GM18498 (cell line): Measurements from ENCODE around the gene CD22.

Experiments used
- ATAC-seq: cut with Tn5 transposase; IDR thresholded peaks from one replicate; pipeline ENCODE4 v1.9.1; 2021; ENCODE audit warnings: mild to moderate bottlenecking, moderate library complexity; ENCODE audit not compliant: unreplicated experiment

The CD22 gene

DNA sequence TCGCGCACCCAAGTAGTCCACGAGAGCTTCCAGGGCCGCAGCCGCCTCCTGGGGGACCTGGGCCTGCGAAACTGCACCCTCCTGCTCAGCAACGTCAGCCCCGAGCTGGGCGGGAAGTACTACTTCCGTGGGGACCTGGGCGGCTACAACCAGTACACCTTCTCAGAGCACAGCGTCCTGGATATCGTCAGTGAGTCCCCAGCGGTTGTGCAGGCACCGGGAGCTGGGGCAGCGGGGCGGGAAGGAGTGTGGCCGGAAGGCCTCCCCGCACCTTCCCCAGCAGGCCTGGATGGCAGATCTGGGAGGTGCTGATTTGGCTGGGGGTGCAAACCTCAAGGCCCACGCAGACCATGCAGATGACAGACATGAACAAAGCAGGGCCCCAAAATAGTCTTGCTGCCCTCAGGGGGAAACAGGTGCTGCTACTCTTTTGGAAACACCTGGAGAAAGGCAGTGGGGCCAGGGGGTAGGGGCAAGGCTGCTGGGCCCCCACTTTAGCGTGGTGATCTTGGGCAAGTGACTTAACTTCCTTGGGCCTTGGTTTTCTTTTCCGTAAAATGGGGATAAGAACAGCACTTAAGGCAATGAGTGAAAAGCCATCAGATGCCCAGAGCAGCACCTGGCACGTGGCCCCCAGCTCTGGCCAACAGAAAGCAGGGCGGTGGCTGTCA, 33.1 kb upstream of the CD22 start:
- ATAC-seq, result no peak

GRCh38 chr19:35296644-35297514, 32.1 kb upstream of the CD22 start:
- no peak for ATAC-seq

DNA sequence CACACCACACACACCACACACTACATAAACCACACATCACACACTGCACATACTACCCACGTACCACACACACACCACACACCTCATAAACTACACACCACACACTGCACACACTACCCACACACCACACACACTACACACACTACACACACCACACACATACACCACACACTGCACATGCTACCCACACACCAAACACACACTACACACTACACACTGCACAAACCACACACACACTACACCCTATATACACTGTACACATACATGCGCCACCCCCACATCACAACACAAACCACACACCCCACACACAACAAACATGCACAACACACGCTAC, 31.5 kb upstream of the CD22 start:
- no peak for ATAC-seq

DNA sequence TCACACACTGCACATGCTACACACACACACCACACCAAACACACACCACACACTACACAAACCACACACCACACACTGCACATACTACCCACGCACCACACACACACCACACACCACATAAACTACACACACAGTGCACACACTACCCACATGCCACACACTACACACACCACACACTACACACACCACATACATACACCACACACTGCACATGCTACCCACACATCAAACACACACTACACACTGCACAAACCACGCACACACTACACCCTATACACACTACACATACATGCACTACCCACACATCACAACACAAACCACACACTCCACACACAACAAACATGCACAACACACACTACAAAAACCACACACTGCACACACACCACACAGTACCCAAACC, 31.1 kb upstream of the CD22 start:
- no peak for ATAC-seq

DNA sequence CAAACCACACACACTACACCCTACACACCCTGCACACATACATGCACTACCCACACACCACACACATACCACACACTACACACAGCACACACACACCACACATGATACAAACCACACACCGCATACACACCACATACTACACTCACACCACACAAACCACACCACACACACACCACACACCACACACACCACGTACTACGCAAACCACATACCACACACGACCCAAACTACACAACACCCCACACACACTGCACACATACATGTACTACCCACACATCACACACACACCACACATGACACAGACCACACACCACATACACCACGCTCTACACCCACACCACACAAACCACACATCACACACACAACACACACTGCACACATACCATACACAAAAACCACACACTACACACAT, 30.4 kb upstream of the CD22 start:
- no peak for ATAC-seq

GRCh38 chr19:35299523-35300338, 29.3 kb upstream of the CD22 start:
- no peak for ATAC-seq

- no peak for ATAC-seq
Measured at GRCh38 chr19:35300339-35300649, 28.7 kb upstream of the CD22 start.

DNA sequence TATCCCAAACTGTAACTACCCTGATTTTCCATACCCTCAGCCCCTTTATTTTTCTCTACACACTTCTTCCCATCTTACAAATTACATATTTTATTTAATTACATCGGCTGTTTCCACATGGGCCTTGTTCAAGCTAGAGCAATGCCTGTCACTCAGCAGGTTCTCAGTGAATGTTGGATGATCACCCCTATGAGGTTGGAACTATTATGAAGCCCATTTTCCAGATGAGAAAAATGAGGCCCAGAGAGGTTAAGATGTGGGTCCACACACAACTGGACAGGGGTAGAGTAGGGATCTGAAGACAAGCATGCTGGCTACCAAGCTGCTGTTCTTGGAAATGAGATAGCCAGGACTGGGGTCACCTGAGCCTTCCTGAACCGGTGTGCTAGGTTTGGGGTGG, 27.0 kb upstream of the CD22 start:
- no peak for ATAC-seq

DNA sequence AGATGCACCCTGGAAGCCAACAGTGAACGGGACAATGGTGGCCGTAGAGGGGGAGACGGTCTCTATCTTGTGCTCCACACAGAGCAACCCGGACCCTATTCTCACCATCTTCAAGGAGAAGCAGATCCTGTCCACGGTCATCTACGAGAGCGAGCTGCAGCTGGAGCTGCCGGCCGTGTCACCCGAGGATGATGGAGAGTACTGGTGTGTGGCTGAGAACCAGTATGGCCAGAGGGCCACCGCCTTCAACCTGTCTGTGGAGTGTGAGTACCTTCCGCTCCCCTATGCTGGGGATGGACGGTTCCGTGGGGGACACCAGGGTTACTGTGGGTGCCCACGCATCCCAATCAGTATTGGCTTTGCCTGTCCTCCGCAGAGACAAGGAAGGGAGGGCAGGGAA, 26.5 kb upstream of the CD22 start:
- no peak for ATAC-seq

- ATAC-seq, result no peak
Measured at GRCh38 chr19:35303357-35303915, 25.6 kb upstream of the CD22 start.

DNA sequence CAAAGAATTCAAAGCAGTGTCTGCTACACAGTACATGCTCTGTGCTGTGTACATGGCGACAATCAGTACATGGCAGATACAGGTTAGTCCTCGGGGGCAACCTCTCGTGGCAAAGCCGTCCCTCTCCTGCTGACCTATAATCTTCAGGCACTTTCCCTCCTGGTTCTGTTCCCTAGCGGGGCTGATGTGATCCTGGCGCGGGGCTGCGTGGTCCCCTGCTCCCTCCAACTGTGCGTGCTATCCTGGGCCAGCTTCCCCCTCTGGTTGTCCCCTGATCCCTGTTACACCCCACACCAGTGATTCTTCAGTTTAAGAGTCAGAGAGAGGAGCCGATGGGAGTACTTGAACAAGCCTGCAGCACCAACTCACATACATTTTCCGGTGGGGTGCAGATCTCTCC, 25.0 kb upstream of the CD22 start:
- ATAC-seq, result no peak

DNA sequence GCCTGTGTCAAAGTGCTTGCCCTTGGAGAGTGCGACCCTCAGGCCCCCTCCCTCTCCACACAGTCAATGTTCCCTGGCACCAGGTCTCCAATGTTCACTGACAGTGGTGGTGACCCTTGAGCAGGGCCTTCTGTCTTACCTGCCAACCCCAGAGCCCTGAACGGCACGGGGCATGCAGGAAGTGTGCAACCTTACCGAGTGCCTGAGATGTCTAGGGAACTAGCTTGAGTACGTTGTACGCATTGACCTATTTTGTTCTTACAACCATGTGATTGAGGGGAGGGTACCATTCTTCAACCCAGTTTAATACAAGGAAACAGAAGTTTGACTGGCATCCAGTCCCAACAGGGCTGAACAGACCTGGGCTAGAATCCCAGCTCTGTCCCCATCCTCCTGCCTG, 23.8 kb upstream of the CD22 start:
- ATAC-seq, result no peak

DNA sequence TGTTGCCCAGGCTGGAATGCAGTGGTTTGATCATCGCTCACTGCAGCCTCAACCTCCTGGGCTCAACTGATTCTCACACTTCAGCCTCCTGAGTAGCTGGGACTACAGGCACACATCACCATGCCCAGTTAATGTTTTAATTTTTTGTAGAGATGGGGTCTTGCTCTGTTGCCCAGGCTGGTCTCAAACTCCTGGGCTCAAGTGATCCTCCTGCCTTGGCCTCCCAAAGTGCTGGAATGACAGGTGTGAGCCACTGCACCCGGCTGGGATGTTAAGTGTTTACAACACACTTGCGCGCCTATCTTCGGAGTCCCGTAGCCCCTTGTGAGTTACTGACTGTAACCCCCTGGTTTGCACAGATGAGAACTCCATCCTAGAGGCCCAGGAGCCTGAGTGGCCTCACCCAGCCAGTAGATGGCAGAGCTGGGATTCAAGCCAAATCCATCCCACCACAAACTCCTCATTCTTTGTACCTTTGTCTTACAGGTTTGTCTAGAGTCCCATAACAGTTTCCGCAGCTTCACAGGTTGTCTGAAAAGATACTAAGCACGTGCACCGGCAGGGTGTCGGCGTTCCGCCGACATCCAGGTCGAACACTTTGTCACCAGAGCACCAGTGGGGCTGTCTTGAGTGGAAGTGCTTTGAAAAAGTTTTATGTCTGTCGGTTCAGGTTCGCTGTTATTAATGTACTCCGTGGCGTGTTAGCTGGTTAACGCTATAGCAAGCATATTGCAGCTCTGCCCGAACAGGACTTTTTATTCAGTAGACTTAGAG, 22.3 kb upstream of the CD22 start:
- no peak for ATAC-seq

DNA sequence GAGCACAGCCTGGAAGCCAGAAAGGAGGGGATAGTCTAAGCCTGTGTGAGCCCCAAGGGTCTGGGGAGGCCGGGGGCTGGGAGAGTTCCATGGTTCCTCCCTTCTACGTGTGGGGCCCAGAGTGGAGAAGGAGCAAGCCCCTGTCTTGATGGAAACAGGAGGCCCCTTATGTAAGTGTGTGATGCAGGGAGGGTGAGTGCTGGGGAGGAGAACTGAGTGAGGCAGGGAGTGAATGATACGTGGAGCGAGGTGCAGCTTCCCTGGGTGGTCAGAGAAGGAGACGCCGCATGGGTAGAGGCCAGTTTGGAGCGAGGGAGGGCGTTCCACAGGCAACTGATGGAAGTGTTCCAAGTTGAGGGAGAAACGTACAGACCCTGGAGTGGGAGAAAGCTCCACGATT, 21.1 kb upstream of the CD22 start:
- no peak for ATAC-seq

DNA sequence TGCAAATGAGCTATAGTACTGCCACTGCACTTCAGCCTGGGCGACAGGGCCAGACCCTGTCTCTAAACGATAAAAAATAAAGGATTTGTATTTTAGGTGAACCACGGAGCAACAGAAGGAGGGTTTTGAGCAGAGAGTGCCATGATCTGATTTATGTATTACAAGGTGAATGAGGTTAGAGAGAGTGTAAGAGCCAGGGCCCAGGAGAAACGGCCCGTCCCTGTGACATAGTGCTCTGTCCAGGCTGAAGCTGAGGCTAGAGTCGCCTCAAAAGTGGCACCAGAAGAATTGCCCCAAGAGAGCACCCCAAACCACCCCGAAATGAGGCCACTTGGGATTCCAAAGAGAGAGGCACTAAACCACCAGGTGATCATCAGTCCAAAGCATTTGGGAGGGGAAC, 20.1 kb upstream of the CD22 start:
- ATAC-seq, result no peak

DNA sequence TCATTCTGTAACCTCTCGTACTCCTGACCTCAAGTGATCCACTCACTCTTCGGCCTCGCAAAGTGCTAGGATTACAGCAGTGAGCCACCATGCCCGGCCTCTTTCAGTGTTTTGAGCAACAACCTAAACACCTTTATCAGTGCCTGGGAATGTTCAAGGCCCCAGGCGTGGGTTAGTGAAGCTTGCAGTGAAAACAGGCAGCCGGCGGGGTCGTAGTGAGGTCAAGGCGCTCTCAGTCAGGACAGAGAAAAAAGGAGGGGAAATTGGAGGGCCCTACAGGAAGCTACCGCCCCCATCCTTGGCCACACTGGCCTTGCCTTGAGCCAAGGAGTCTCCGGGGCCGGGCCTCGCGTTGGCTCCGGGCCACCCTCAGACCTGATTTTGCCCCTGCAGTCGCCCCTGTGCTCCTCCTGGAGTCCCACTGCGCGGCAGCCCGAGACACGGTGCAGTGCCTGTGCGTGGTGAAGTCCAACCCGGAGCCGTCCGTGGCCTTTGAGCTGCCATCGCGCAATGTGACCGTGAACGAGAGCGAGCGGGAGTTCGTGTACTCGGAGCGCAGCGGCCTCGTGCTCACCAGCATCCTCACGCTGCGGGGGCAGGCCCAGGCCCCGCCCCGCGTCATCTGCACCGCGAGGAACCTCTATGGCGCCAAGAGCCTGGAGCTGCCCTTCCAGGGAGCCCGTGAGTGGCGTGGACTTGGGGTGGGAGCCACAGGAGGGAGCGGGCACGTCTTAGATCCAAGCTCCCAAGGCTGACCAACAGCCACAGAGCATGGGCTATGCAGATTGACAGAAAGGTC, 19.3 kb upstream of the CD22 start:
- ATAC-seq, result no peak

DNA sequence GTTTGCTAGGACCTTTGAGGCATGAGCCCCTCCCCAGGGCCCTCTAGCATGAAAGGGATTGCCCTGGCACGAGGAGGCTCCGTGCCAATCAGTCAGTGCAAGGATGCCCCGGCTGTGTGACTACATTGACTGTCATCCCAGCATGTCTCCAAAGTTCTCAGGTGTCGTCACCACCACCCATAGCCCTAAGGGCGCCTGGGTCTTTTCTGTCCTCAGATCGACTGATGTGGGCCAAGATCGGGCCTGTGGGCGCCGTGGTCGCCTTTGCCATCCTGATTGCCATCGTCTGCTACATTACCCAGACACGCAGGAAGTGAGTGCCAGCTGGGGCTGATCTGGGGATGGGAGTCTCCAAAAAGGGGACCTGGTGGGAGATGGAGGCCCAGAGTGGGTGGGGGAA, 18.7 kb upstream of the CD22 start:
- ATAC-seq, result no peak

- no peak for ATAC-seq
Measured at GRCh38 chr19:35310811-35311465, 18.0 kb upstream of the CD22 start.

DNA sequence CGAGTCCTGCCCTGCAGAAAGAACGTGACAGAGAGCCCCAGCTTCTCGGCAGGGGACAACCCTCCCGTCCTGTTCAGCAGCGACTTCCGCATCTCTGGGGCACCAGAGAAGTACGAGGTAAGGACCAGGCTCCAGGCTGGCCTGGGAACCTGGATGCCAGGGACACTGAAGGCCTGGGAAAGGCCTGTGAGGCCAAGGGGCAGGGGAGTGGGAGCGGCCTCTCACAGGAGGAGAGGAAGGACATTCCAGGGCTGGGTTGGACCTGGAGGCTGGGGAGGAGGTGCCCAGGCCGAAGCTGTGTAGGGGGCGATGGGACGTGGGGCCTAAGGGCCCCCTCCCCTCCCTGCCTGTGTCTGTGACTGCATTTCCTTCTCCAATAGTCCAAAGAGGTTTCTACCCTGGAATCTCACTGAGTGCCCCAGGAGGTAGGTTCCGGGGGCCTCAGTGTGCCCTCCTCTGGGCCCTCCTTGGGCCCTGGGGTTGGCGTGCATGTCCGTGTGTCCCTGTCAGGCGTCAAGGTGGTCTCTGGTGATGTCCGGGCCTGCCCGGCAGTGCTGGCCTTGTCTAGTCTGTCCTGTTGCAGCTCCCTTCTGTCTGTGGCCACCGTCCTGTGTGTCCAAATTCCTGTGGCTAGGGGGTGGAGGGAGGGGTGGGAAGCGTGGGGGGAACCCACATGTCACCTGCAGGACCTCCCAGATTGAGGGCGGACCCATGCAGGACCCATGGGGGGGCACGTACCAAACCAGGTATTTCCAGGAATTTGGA, 16.9 kb upstream of the CD22 start:
- ATAC-seq, result no peak
